Activated T-helper 2 cell treated with anti-CD3 and anti-CD28 coated beads, Interferon-gamma antibody, Interleukin-2, Interleukin-4, amounts not matched to agents 10 μg/mL and 5 μg/mL and 100 μg/mL, durations not matched to agents 14 hours and 24 hours and 36 hours (primary cell): ENCODE measurements around the gene CYP46A1. TPM values are rescaled to one million over a fixed set of nuclear protein-coding genes. Genes with fewer than 3 reads are reported as not detected.

Source experiments
- DNase-seq: peaks from one replicate; pipeline ENCODE4 v3.0.0; 2021; ENCODE audit warnings: low spot score
- H3K27ac Mint-ChIP-seq: one replicate; pipeline ENCODE4 v1.8.0; 2021; ENCODE audit warnings: mixed read lengths
- H3K27me3 Mint-ChIP-seq: one replicate; pipeline ENCODE4 v1.8.0; 2021; ENCODE audit warnings: low read depth, mixed read lengths
- H3K36me3 Mint-ChIP-seq: one replicate; pipeline ENCODE4 v1.8.0; 2021; ENCODE audit warnings: low read depth, mixed read lengths
- H3K4me1 Mint-ChIP-seq: one replicate; pipeline ENCODE4 v1.8.0; 2021; ENCODE audit warnings: low read depth, mixed read lengths
- H3K4me3 Mint-ChIP-seq: one replicate; pipeline ENCODE4 v1.8.0; 2021; ENCODE audit warnings: low read depth, mild to moderate bottlenecking, moderate library complexity, mixed read lengths
- H3K9me3 Mint-ChIP-seq: one replicate; pipeline ENCODE4 v1.8.0; 2021; ENCODE audit warnings: mixed read lengths
- intact Hi-C: fragments of 100-400 bp; cut with micrococcal nuclease; formaldehyde crosslinking; loops from one replicate; pipeline ENCODE4 v1.15.1; 2023
- total RNA-seq: library from RNA; stranded (reverse); gene quantifications from 2 replicates; pipeline ENCODE4 v1.2.3, GENCODE V29; 2022

CYP46A1 gene
- total RNA-seq, 1 donor from 2014 or later: not detected

GRCh38 chr14:99702115-99702514 is 18.0 kb downstream of the CYP46A1 start:
- Mint-ChIP-seq H3K9me3 (peaks cover 24% of the 10 kb centered on the region), H3K27ac (no peak overlapping the region), H3K27me3 (peaks cover 6% of the 10 kb centered on the region), H3K36me3 (no peaks in the 10 kb centered on the region), H3K4me3 (no peak overlapping the region), H3K4me1 (peaks cover 4% of the 10 kb centered on the region)
- DNase-seq: no peak
- intact Hi-C loops: no loop called here

- Mint-ChIP-seq H3K27me3 (no peaks in the 10 kb centered on the region), H3K4me3 (no peak overlapping the region), H3K36me3 (no peaks in the 10 kb centered on the region), H3K9me3 (peaks cover 24% of the 10 kb centered on the region), H3K27ac (no peak overlapping the region), H3K4me1 (peaks cover 4% of the 10 kb centered on the region)
- DNase-seq: no peak
- intact Hi-C loops: no loop called here
These were observed 19.3 kb downstream of the CYP46A1 start for GRCh38 chr14:99703381-99703780.

GRCh38 chr14:99704037-99704436 is 19.9 kb downstream of the CYP46A1 start:
- Mint-ChIP-seq H3K36me3 (no peaks in the 10 kb centered on the region), H3K4me3 (no peak overlapping the region), H3K27ac (no peak overlapping the region), H3K9me3 (peaks cover 24% of the 10 kb centered on the region), H3K27me3 (no peaks in the 10 kb centered on the region), H3K4me1 (peaks cover 3% of the 10 kb centered on the region)
- DNase-seq: no peak
- intact Hi-C loops: no loop called here

DNA sequence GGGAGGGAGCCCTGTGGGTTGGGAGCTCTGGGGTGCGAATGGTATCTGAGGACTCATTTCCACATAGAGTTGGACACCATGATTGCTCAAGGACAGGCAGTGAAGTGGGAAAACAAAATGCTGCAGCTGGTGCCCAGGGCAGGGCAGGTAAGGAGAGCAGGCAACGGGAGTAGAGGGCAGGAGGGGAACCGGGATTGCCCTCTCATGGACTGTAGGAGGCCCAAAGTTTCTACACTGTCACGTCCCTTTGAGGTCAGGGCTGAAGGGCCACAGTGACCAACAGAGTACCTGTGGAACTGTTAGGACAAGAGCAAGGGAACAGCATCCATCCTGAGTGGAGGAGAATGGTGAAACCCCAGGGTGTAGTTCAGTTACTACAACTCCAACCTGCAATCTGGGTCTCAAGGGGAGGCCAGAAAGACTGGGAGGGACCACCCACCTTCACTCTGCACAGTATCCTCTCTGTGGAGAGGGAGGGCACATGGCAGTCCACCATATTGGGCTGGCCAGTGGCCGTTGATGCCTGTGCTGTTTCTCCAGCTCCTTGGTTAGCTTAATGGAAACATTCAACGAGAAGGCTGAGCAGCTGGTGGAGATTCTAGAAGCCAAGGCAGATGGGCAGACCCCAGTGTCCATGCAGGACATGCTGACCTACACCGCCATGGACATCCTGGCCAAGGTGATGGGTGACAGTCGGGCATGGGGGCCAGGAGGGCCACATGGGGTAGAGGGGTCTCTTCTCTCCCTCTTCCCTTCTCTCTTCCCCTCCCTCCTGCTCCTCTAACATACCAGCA is 22.2 kb downstream of the CYP46A1 start:
- H3K27me3 Mint-ChIP-seq: no peaks in the 10 kb centered on the region
- no peak overlapping the region for H3K4me3 Mint-ChIP-seq
- H3K36me3 Mint-ChIP-seq: no peaks in the 10 kb centered on the region
- H3K27ac Mint-ChIP-seq: no peak overlapping the region
- peaks cover 24% of the 10 kb centered on the region for H3K9me3 Mint-ChIP-seq
- no peak for DNase-seq
- intact Hi-C loops: no loop called here
- no peaks in the 10 kb centered on the region for H3K4me1 Mint-ChIP-seq

- Mint-ChIP-seq H3K36me3 (no peaks in the 10 kb centered on the region), H3K27ac (no peak overlapping the region), H3K9me3 (peaks cover 19% of the 10 kb centered on the region), H3K4me3 (no peak overlapping the region), H3K27me3 (peaks cover 10% of the 10 kb centered on the region), H3K4me1 (no peaks in the 10 kb centered on the region)
- intact Hi-C loops: no loop called here
- DNase-seq: no peak
These were observed 23.3 kb downstream of the CYP46A1 start for GRCh38 chr14:99707420-99707819.

DNA sequence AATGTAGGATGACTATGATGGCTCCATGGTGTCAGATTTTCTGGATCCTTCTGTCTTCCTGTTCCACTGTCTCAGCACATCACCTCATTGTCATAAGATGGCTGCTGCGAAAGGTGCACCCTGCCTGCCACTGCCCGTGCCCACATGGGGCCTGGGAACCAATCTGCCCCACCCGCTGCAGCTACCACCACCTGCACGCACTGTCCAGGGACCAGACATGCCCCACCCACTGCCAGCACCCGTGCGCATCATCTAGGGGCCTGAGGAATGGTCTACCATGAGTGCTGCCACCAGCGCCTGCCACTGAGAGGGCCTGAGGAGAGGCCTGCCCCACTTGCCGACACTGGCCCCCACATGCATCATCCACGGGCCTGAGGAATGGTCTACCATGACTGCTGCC is 23.8 kb downstream of the CYP46A1 start:
- Mint-ChIP-seq H3K27me3 (peaks cover 15% of the 10 kb centered on the region), H3K9me3 (peaks cover 16% of the 10 kb centered on the region), H3K36me3 (no peaks in the 10 kb centered on the region), H3K4me3 (no peak overlapping the region), H3K27ac (no peak overlapping the region), H3K4me1 (no peaks in the 10 kb centered on the region)
- DNase-seq: no peak
- intact Hi-C loops: no loop called here

GRCh38 chr14:99708449-99708848 is 24.4 kb downstream of the CYP46A1 start:
- H3K4me3 Mint-ChIP-seq: no peak overlapping the region

DNA sequence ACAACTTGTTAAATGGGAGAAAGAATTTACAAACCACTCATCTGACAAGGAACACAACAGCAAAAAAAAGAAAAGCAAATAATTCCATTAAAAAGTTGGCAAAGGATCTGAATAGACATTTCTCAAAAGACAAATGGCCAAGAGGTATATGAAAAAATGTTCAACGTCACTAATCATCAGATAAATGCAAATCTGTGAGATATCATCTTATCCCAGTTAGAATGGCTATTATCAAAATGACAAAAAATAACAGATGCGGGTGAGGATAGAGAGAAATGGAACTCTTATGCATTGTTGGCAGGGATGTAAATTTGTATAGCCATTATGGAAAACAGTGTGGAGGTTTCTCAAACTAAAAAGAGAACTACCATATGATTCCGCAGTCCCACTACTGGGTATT is 29.9 kb downstream of the CYP46A1 start:
- Mint-ChIP-seq H3K36me3 (no peaks in the 10 kb centered on the region), H3K27me3 (peaks cover 20% of the 10 kb centered on the region), H3K9me3 (no peaks in the 10 kb centered on the region), H3K4me3 (no peak overlapping the region), H3K4me1 (no peaks in the 10 kb centered on the region), H3K27ac (no peak overlapping the region)
- no peak for DNase-seq
- intact Hi-C loops: no loop called here

More at GRCh38 chr14:99708449-99708848, 24.4 kb downstream of the CYP46A1 start:
- H3K9me3 Mint-ChIP-seq: peaks cover 10% of the 10 kb centered on the region
- DNase-seq: no peak
- intact Hi-C loops: no loop called here
- H3K36me3 Mint-ChIP-seq: no peaks in the 10 kb centered on the region
- peaks cover 16% of the 10 kb centered on the region for H3K27me3 Mint-ChIP-seq
- H3K4me1 Mint-ChIP-seq: no peaks in the 10 kb centered on the region
- H3K27ac Mint-ChIP-seq: no peak overlapping the region

DNA sequence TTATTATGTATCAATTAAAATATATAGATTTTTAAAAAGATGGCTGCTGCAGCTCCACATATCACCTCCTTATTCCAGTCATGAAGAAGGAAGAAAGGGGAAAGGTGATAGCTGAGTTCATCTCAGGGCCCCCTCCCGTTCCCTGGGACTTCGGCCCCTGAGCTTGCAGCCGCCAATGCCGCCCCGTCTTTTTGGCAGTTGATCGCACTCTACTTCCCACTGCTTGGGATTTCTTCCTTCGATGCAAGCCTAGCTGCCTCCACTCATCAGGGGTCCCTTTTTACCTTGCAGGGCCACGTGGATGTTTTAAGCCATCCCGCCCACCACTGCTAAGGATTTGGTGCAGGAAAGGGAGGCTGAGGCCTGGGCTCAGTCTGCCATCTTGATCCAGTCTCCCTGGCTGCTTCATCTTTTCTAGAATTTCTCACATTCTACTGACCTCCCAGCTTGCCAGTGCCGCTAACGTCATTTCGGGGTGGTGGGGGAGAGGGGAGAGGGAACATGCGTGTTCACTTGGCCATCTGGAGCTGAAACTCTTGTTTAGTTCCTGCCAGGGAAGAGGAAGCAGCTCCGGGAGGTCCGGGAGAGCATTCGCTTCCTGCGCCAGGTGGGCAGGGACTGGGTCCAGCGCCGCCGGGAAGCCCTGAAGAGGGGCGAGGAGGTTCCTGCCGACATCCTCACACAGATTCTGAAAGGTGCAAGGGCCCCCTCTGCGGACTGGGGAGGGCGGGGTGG is 31.3 kb downstream of the CYP46A1 start:
- DNase-seq: no peak
- no peaks in the 10 kb centered on the region for H3K9me3 Mint-ChIP-seq
- peaks cover 20% of the 10 kb centered on the region for H3K27me3 Mint-ChIP-seq
- no peak overlapping the region for H3K27ac Mint-ChIP-seq
- no peak overlapping the region for H3K4me3 Mint-ChIP-seq
- H3K4me1 Mint-ChIP-seq: no peaks in the 10 kb centered on the region
- no peaks in the 10 kb centered on the region for H3K36me3 Mint-ChIP-seq
- intact Hi-C loops: no loop called here

DNA sequence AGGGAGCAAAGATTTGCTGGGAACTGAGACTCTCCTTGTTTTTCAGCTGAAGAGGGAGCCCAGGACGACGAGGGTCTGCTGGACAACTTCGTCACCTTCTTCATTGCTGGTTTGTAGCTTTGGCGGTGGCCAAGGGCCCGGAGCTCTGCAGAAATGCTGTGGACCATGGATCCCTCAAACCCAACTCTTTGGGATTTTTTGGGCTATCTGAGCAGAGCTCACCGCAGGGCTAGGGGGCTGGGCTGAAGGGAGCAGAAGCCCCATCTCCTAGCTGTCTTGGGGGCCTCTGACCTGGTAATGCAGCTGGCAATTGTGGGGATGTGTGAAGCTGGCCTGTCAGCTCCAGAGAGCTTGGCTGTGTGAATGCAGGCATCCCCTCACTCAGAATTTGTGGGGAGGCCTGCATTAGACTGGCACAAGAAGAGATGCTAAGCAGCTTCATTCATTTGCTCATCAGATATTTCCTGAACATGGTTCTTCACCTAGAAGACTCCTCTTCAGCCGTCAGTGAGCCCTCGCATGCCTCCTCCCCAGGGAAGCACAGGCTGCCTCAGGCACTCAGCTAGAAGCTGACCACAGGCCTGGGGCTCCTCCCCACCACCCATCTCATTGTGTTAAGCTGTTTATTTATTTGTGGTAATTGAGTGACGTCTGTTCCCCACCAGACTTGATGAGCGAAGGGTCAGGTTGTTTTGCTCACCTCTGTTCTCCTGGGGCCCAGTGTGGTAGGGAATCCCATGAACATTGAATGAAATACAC is 32.2 kb downstream of the CYP46A1 start:
- Mint-ChIP-seq H3K36me3 (no peaks in the 10 kb centered on the region), H3K4me3 (no peak overlapping the region), H3K27me3 (peaks cover 20% of the 10 kb centered on the region), H3K9me3 (no peaks in the 10 kb centered on the region), H3K4me1 (no peaks in the 10 kb centered on the region), H3K27ac (no peak overlapping the region)
- no peak for DNase-seq
- intact Hi-C loops: no loop called here

DNA sequence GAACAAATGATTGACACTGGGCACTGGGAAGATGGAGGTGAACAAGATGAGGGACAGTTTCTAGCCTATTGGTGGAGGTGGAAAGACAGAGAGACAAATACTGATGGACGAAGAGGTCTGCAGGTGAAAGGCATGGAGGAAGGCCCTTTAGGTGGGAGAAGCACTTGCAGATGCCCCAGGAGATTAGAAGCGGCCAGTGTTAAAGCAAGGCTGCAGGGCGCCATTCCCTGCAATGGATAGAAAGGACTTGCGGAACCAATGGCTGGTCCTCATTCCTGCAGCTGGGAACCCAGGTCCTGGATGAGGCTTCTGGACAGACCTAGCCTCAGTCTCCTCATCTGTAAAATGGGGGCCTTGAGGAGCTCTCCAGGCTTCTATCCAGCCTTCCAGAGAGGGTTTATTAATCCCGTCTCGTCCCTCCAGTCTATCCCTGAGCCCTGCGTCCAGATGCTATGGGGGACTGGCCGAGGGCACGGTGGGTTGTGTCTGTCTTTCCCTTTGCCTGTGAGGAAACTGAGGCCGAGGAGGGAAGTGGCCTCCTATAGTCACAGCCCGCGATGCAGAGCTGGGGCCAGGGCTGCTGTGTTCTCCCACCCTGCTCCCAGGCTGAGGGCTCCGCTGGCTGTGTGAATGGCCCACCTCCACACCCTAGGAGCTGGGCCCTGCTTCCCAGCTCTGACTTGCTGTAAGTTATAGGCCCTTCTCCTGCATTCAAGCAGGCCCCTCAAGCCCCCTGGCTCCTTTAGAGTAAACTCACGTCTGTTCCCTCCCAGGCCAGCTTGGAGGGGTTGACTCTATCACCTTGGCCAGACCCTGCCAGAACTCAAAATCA is 33.0 kb downstream of the CYP46A1 start:
- peaks cover 14% of the 10 kb centered on the region for H3K27me3 Mint-ChIP-seq
- H3K4me1 Mint-ChIP-seq: no peaks in the 10 kb centered on the region
- intact Hi-C loops: no loop called here
- H3K27ac Mint-ChIP-seq: no peak overlapping the region
- H3K9me3 Mint-ChIP-seq: no peaks in the 10 kb centered on the region
- no peaks in the 10 kb centered on the region for H3K36me3 Mint-ChIP-seq
- no peak overlapping the region for H3K4me3 Mint-ChIP-seq
- DNase-seq: no peak

DNA sequence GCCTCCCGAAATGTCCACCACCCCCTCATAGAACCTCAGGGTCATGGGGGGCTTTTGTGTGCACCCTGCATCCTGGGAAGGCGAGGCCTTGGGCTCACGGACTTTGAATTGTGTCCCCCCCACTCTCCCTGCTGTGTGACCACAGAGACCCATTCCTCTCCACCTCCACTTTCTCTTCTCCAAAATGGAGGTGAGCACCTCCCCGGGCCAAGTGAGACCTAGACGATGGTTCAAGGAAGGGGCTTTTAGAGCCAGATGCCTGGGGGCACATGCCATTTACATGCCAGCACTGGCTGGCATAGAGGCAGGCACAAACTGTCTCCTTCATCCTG is 33.5 kb downstream of the CYP46A1 start:
- no peak overlapping the region for H3K27ac Mint-ChIP-seq
- H3K27me3 Mint-ChIP-seq: peaks cover 8% of the 10 kb centered on the region
- no peaks in the 10 kb centered on the region for H3K9me3 Mint-ChIP-seq

More for the DNA sequence above, 33.5 kb downstream of the CYP46A1 start:
- Mint-ChIP-seq H3K36me3 (no peaks in the 10 kb centered on the region), H3K4me3 (no peak overlapping the region), H3K4me1 (no peaks in the 10 kb centered on the region)
- DNase-seq: no peak
- intact Hi-C loops: no loop called here
